Stimulated activated CD4-positive, alpha-beta T cell treated with anti-CD3 and anti-CD28 coated beads, Interleukin-2, amount 100 ng/mL, for 24 hours (primary cell): ENCODE measurements around the gene BAK1.
"Not testable (repeated sequence)": the region's sequence is repeated elsewhere in the genome, so short reads cannot be mapped to it uniquely, and the experiment has no call there.

Experiments used
- DNase-seq, 2 donors: peaks; one replicate each; pipeline ENCODE4 v3.0.0-alpha.2; 2020

BAK1 gene

DNA sequence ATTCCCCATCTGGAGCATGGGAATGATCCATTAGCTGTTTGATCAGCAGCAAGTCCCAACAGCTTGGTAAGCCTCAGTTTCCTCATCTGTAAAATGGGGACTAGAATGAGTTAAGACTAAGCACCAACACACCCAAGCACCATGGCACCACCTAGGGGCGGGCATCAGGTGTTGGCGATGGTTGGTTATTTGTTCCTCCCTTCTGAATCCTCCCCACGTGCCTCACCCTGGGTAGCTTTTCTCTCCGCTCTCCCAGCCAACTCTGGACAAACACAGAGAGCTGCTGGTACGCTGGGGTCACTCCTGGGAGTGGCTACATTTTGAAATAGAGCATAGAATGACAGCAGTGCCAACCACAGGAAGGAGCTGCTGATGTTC is 27.7 kb upstream of the BAK1 start:
- peak; percentile 46 to 51 for DNase-seq

DNA sequence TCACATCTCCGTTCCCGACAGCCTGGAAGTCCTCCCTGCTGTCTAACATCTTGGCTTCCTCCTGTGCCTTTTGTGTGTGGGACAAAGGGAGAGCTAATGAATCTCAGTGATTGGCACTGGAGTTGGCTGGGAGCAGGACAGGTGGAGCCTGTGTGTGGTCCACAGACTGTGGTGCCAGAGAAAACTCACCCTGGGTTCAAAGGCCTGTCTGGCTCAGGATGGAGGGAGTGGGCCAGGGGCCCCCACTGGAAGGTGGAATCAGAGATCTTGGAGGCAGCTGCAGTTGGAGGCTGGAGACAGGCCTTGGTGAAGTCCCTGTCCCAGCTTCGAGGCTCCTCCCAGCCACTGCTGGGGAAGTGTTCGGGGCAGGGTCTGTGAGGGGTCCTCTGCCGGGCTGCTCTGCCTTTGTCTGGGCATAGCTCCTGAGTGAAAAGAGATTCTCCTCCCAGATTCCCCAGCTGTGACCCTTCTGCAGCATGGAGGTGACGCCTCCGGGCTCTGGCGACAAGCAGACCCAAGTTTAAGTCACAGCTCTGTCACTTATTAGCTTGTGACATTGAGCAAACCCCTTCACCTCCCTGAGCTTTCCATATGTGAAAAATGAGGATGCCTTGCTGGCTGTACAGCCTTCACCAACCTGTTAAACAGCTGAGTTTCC is 27.2 kb upstream of the BAK1 start:
- DNase-seq, result no peak

DNA sequence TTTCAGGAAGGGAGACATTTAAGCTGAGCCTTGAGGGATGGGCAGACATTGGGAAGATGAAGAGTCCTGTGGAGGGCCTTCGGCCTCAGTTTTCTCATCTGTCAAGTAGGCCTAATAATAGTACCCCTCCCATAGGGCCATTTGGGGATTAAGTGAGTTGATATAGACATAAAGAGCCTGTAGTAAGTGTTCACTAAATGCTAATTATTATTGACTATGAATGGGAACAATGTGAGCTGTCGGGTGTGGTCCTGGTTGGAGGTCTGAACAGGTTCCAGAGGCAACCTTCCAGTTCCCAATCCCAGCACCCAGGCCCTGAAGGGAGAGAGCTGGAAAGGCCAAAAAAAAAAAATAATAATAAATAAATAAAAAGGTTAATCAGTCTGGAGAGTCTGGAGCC is 26.6 kb upstream of the BAK1 start:
- no peak for DNase-seq

DNA sequence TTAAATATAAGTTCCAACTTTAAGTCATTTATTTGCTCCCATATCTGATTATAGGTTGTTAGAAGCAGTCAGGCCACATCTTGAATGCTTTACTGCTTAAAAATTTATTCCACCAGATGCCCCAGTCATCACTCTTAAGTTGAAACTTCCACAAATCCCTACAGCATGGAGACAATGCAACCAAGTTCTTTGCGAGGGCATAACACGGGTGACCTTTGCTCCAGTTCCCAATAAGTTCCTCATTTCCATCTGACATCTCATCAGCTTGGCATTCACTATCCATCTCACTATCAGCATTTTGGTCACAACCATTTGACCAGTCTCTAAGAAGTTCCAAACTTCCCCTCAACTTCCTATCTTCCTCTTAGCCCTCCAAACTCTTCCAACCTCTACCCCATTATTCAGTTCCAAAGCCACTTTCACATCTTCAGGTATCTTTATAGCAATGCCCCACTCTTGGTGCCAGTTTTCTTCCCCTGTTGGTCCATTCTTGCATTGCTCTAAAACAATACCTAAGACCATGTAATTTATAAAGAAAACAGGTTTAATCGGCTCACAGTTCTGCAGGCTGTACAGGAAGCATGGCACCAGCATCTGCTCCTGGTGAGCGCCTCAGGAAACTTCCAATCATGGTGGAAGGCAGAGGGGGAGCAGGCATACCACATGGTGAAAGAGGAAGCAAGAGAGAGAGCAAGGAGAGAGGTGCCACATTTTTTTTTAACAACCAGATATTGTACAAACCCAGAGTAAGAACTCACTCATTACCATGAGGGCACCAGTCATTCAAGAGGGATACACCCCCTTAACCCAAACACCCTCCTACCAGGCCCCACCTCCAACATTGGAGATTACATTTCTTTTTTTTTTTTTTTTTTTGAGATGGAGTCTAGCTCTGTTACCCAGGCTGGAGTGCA is 25.1 kb upstream of the BAK1 start:
- DNase-seq, result no peak

DNA sequence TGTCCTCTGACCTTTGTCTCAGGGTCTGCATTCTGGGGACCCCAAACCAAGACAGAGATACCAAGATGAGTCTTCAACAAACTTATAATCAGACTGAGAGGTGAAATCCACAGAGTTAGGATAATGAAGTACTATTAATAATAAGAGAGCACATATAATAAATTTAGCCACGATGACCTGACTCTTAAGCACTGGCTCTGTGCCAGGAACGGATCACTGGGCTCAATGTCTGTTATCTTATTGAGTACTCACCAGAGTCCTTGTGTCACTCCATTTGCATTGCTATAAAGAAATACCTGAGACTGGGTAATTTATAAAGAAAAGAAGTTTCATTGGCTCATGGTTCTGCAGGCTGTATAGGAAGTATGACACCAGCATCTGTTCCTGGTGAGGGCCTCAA is 22.1 kb upstream of the BAK1 start:
- no peak for DNase-seq

DNA sequence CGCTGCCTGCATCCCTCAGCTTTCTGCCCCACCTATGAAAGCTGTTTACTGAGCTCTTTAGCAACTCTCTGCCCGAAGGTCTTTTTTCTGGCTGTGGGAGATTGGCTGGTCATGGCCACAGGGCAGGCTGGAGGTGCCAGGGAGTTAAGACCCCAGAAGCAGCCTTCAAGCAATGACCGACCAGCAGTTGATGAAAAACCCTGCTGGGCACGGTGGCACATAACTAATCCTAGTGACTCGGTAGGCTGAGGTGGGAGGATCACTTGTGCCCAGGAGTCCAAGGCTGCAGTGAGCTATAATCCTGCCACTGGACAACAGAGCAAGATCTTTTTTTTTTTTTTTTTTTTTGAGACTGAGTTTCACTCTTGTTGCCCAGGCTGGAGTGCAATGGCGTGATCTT is 20.7 kb upstream of the BAK1 start:
- DNase-seq, result no peak

DNA sequence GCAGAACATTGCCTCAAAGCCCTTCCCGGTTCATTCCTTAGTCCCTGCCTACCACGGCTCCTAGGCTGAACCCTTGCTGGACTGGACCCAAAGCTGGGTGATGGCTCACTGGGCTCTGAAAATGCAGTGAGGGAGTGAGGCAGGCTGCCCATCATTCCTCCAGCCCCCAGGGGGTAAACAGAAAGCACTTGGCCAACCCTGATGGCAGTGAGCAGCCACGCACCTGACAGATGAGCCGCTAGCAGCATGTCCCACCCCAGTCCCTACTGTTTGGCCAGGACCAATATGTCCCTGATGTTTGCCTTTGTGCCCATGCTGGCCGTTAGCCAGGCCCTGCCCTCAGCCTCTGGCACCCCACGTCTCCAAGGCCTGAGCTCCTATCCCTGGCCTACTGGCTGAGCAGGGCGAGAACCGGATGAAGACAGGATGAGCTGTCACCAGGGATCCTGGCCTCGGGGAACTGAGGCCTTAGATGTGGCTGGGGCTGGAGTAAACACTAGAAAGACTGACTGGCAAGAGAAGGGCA is 19.4 kb upstream of the BAK1 start:
- DNase-seq, result no peak

DNA sequence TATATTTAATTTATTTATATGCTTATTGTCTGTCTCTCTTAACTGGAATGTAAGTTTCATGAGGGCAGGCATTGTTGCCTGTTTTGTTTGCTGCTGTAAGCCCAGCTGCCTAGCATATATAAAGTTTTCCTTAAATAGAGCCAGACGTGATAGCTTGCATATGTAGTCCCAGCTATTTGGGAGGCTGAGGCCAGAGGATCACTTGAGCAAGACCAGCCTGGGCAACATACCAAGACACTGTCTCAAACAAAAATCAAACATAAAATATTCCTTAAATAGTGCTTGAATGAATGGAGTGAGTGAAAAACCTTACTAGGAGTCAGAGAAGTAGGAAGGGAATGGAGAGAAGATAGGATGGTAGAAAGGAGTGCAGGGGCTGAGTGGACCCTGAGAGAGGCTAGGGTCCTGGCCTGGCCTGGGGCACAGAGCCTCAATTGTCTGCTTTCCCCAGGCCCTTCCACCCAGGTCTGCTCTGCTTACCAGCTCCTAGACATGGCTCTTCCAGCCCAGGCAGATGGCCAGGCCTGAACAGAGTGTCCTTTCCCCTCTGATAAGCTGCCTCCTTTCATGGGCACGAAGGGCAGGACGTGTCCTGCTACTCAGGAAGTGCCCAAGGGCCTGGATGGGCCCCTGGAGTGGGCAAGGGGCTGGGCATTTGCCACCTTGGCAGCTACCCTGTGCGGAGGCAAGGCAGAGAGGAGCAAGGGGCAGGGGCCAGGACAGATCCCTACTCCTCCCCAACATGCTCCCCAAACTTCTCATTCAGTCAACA is 17.7 kb upstream of the BAK1 start:
- no peak for DNase-seq

DNA sequence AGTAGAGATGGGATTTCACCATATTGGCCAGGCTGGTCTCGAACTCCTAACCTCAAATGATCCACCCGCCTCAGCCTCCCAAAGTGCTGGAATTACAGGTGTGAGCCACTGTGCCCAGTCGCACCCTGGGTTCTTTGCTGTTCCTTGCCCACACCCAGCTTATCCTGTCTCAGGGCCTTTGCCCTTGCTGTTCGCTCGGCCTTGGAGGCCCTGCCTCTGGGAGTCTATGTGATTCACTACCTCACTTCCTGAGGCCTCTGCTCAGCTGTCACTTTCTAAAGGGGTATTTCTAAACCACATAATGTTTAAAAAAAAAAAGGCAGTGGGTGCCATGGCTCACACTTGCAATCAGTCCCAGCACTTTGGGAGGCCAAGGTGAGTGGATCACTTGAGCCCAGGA is 16.8 kb upstream of the BAK1 start:
- not testable (repeated sequence) for DNase-seq

DNA sequence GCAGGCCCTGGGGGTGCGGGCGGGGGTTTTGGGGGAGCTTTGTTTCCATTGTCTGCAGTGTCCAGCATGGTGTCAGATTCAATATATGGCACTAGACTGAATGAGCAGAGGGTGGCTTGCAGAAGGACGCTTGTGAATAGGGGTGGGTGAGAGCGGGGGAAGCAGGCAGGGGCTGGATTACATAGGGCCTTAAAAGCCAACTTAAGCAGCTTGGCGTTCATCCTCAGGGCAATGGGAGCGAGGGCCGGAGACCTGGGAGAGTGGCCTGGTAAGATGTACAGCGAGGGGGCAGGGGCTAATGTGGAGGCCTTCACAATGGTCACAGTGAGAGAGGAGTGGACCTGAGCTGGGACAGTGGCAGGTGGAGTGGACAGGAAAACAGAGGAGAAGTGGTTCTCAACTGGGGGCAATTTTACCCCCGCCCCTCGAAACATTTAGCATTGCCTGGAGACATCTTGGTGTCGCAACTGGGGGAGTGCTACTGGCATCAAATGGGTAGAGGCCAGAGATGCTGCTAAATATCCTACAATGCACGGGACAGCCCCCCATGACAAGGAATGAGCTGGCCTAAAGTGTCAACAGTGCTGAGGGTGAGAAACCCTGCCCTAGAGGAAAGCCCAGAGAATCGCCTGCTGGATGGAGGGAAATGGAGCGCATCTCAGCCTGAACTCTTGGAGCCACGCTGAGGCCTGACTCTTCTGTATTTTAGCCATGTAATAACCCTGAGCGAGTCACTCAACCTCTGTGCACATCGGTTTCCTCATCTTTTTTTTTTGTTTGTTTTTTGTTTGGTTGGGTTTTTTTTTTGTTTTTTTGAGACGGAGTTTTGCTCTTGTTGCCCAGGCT is 15.1 kb upstream of the BAK1 start:
- no peak for DNase-seq

DNA sequence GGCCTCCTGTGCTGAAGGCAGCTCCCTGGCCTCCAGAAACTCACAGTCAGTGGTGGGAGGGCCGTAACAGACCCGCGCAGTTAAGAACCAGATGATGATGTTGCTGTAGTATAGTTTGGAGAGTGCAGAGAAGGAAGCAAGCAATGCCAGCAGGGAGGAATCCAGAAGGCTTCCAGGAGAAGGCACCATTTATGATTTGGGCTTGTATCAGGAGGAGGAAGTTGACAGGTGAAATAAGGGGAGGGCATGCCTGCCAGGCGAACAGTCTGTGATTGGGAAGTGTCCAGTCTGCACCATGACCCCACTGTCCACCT is 13.3 kb upstream of the BAK1 start:
- no peak for DNase-seq

DNA sequence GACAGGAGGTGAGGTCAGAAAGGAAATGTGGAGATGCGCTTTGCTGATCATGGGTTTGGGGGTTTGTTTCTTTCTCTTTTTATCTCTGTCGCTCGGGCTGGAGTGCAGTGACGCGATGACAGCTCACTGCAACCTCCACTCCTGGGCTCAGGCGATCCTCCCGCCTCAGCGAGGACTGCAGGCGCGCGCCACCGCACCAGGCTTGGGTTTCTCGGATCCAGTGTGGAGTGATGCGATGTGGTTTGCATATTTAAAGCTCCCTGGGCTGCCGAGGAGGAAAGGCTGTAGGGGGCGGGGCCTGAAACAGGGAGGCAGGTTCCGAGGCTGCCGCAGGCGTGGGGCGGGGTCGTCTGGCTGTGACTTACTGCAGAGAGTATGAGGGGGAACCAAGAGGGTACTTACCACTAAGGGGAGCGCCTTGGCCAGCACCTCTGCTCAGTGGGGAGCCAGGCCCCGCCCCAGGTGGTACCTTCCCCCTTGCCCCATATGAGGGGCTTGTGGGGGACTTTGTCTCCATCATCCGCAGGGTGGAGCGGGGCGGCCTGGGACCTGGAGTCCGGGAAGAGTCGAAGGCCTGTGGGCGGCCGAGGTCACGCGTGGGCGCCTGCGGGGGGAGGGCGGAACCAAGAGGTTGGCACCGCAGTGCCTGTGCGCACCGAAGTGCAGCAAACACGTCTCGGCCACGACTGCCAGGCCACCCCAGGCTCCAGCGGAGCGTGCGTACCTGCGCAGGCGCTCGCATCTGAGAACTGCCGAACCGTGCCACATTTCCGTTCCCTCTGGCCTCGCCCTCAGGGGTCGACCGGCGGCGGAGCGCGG is 12.7 kb upstream of the BAK1 start:
- peak; percentile 55 to 58 for DNase-seq

DNA sequence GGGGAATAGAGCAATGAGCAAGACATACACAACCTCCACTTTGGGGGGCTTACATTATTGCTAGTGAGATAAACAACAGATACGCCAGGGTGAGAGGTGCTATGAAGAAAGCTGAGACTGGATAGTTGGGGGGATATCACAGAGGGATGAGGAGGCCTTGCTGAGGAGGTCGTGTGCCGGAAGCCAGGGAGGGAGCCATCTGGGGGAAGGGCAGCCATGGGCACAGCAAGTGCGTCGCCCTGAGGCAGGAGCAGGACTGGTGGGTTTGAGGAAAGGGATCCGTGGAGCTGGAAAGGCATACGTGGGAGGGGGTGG is 12.2 kb upstream of the BAK1 start:
- DNase-seq, result no peak

DNA sequence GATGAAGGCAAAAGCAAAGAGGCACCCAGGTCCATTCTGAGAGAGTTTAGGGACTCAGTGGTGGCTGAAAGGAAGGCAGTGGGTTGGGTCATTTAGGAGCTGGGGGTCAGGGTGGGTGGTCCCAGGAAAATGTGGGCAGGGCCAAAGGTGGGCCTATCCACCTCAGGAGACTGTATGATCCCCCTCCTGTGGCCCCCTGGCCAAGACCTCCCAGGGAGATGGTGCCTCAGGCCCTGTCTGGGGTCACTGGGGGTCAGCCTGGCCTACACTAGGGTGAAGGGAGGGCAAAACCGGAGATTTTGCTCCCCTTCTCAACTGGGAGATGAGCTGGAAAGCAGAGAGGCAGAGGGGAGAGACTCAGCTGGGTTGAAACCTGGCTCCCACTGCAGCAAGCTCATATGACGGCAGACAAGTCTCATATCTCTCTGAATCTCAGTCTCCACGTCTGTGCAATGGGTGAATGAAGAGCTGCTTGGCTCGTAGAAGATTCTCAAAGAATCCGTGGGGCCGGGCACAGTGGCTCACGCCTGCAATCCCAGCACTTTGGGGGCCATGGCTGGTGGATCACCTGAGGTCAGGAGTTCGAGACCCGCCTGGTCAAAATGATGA is 11.5 kb upstream of the BAK1 start:
- no peak for DNase-seq

DNA sequence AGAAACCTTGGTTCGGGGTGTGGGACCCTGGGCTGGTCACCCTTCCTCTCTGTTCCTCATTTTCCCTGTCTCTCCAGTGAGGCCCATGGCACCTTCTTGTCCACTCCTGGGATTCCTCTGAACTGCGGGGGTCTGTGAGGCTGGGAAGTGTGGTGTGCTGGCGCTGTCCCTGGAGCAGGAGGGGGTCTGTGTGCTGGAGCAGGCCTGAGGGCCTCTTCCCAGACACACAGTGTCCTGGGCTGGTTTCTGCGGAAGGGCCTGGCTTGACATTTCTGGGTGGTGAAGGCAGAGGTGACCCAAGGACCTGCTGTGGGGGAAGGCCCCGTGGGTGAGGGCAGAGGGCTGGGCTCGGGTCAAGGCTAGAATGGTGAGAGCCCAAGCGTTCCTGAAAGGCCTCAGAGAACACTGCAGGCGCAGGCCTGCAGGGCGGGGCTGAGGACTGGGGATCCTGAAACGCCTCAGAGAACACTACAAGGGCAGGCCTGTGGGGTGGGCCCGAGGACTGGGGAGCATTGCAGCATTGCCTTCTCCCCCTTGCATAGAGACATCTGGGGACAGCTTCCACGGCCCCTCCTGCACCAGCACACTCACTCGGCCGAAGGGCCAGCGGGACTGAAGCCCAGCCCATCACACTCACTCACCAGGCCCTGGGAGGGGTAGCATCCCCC is 10.6 kb upstream of the BAK1 start:
- DNase-seq, result no peak

DNA sequence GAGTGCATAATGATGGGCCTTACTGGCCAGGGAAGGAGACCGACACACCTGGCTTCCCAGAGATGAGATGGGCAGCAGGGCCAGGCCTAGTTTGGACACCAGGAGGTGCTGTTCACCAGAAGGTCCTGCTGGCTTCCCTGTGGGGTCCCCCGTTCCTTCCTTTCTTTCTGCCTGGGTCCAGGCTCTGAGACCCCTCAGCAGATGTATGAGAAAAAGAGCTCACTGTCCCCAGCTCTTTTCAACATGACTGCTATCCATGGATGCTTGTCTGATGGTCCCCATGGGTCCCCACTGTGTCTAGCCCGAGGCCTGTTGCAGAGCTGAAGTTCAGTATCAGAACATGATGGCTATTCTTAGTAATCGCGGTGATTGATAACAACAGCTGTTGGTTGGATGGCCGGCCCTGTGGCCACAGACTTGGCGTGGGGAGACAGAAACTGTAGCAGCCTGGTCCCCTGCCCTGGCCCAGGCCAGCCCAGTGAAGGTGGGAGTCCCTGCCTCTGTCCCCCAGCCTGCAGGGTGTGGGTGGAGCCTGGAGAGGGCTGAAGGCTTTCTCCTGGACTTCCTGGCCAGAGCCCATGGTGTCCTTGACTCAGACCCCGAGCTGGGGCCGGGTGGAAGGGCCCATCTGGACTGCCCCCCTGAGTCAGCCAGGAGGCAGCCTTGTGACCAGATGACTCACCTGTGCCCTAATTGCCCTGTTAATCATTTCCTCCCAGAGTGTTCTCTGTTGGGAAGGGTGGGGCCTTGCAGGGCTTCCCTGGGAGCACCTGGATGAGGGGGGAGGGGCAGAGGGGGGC is 9.9 kb upstream of the BAK1 start:
- peak; percentile 46 to 54 for DNase-seq

DNA sequence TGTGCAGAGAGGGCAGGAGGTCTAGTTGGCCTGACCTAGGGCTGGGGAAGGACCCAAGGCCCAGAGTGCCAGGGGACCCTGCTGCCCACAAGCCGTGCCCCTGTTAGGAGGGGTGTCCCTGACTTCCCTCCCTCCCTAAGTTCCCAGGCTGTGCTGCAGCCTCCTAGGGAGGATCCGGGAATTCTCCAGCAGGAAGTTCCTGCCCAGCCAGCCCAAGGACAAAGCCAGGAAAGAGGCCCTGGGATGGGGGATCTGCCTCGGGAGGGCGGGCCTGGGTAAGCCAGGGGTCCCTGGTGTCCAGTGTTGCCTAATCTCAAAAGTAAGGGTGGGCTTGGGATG is 9.3 kb upstream of the BAK1 start:
- DNase-seq, result no peak

DNA sequence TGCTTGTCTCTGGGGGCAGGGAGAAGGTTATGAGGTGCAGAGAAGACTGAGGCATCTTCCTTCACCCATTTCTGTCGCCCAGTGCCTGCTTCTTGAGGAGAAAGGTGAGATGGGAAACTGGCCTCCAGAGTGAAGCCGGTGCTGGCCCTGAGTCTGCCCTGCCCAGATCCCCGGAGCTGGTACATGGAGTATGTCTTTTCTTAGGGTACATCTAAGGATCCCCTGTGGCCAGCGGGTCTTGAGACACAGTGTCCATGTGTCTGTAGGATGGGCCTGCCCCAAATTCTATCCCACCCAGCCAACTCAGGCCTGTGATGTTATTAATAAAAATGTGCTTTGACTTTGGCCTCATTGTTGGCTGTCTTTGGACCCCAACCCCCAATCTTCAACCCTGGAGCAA is 8.8 kb upstream of the BAK1 start:
- no peak for DNase-seq

DNA sequence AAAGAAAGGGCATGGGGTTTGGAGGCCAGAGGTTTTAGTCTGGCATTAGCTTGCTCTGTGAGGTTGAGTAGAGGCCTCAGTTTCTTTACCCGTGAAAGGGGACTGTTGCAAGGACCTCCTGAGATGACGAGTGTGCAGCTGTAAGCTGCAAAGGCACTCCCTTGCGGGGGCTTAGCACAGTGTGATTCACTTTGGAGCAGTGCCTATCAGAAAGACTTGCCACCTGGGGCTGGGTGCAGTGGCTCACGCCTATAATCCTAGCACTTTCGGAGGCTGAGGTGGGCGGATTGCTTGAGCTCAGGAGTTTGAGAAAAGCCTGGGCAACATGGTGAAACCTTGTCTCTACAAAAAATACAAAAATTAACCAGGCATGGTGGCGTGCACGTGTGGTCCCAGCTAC is 7.5 kb upstream of the BAK1 start:
- DNase-seq, result no peak

DNA sequence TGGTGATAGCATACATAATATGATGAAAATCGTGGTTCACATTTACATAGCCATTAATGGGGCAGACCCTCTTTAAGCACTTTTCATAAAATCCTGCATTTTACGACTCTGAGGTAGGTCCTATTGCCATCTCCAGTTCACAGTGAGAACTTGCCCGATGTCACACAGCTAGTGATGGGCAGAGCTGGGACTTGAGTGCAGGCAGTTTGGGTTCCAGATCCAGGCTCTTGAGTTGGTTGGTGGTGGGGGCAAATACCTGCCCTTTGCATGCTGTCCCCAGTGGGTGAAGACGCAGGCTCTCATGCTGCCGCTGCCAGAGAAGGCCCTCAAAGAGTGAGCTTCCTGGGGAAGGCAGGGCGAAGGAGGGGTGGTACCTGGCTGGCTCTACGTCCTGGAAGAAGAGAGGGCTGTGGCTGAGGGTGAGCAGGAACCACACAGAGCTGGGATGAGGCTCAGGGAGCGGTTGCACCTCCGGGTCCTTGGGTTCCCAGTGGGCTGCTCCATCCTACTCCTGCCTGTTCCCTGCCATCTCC is 6.1 kb upstream of the BAK1 start:
- no peak for DNase-seq
